ENCODE measurements around the gene ATP13A5.

The ATP13A5 gene

DNA sequence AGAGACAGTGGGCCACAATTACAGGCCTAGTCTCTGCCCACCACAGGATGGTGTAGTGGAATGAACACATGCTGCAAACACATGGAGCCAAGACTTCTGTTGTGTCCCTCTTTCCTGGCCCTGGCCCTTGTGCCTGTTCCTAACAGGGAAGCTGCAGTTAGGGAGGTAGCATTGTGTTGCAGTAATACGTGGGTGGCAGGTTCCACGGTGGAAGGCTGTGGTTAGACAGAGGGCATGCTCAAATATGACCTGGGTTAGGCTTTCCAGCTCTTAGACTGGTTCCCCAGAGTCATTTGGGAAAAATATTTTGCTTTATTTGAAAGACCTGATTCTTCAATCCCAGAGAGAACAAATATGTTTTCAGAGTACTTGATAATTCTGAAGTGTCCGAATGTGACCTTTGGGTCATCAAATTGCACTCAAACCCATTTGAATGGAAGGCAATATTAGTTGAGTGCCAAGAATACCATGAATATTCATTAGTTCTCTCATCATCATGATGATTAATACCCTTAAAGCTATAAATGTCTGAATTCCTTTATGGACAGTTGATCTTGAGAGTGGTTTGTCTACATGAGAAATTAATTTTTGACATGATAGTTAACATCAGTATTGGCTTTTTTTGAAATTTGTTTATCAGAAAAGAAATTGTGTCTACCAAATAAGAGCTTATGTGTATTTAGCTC, 109.1 kb downstream of the ATP13A5 start:
- no peak for DNase-seq

DNA sequence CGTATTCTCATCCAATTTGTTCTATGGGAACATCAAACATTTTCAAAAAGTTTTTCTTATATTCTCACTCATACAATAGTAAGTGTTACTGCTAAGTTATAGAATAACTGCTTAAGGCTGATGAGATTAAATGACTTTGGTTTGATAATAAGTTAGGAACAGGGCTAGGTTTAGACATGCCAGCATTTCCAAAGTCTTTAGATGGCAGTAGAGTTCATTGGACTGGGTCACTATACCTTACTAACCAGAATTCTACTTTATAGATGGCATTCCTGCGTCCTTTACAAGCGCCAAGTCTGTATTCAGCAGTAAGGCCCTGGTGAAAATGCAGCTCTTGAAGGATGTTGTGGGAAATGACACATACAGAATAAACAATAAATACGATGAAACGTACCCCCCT, 115.8 kb downstream of the ATP13A5 start:
- DNase-seq, result no peak

DNA sequence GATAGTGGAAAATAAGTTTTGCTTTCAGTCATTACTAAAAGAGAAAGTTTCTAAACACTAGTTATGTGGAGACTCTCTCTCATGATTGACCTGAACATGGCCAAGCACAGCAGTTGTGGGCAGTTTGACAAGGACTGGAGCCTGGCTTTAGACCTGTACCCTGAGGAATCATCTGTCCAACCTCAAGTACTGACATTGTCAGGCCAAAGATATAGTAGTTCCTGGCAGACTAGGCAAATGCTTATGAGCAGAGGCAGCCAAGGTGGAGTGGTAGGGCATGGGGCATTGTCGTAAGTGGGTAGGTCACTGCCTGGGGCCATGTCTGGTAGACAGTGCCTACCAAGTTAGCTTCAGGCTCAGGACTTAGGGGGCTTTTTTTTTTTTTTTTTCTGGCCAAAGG, 116.6 kb downstream of the ATP13A5 start:
- DNase-seq, result no peak

DNA sequence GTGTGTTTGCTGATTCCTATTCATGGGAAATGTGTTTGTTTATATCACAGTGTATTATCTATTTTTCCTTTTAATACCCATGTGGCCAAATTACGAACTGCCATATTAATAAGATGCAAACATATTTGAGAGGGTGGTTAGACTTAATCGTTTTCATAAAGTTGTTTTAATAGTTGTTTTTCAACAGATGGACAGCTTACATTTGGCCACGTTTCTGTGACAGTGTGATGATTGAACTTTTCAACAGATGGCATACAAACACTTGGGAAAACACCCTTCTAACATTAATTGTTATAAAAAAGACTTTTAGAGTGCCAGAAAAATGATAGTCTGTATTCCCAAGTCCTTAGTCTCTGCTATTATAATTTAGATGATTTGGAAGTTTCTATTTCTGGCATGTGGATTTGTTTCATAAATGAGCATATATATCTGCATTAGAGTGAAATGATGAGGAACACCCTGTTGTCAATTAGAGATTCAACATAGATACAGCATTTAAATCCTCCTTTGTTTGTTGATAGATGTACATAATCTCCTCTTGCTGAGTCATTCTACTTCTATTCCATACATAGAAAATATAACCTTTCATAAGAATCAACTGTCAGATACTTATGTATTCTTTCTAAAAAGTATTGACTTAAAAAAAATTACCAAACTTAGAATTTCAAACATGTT, 124.4 kb downstream of the ATP13A5 start:
- DNase-seq, result no peak

DNA sequence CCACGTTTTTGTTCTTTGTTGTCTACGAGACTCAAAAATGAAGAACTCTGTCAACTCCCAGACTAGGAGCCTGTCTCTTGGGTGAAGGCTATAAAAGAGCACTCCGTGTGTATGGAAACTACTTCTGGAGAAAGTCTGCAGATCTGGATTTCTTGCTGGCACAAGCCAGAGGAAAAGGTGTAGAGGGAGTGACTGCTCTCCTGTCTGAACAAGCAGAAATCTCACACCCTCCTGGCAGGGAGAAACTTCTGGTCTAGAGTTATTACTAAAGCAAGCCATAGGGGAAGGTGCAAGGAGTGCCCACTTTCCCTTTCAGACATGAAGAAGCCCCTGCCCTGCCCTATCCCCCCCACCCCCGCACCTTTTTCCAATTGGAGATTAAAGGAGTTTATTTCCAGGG, 128.1 kb downstream of the ATP13A5 start:
- no peak for DNase-seq

DNA sequence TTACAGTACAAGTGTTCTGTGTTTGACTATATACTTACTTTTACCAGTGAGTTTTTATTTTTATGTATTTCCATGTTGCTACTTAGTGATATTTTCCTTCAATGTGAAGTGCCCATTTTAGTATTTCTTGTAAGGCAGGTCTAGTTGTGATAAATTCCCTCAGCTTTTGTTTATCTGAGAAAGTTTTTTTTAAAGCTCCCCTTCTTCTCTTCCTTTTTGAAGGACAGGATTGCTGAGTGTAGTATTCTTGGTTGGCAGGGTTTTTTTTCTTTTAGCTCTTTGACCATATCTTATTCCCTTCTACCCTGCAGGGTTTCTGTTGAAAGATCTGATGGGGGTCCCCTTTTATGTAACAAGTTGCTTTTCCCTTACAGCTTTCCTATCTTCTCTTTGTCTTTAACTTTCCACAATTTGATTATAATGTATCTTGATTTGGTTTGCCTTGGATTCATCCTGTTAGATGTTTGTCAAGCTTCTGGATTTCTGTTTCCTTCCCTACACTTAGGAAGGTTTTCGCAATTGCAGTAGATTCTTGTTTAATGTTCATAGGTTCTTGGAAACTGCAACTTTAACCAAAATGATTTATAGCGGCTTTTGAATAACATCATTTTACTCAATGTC, 129.6 kb downstream of the ATP13A5 start:
- no peak for DNase-seq

DNA sequence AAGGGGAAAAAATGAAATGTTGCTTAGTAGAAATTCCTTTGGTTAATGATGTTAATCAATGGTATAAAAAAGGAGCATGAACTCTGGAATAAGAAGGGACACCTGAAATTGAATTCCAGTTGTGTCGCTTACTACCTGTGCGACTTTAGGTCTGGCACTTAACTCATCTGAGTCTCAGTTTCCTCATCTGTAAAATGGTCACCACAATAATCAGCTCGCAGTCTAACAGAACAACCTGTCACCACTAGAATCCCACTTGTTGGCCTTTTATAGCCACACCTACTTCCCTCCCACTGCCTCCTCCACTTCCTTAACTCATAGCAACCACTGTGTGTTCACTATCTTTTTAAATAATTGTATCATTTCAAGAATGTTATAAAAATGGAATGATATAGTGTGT, 135.0 kb downstream of the ATP13A5 start:
- DNase-seq, result no peak

DNA sequence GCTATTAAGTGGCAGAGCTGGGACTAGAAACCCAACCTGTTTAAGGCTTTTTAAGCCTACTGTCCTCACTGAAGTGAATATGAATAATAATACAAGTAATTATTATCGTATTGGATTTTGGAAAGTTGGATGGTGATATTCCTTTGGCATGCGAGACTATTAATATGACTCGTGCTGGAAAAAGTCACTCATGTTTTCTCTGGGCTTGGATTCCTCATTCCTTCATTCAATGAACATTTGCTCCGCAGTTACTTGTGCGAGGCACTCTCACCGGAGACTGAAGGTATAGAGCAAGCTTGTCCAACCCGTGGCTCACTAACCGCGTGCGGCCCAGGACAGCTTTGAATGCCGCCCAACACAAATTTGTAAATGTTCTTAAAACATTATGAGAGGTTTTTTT, 136.8 kb downstream of the ATP13A5 start:
- DNase-seq, result no peak

DNA sequence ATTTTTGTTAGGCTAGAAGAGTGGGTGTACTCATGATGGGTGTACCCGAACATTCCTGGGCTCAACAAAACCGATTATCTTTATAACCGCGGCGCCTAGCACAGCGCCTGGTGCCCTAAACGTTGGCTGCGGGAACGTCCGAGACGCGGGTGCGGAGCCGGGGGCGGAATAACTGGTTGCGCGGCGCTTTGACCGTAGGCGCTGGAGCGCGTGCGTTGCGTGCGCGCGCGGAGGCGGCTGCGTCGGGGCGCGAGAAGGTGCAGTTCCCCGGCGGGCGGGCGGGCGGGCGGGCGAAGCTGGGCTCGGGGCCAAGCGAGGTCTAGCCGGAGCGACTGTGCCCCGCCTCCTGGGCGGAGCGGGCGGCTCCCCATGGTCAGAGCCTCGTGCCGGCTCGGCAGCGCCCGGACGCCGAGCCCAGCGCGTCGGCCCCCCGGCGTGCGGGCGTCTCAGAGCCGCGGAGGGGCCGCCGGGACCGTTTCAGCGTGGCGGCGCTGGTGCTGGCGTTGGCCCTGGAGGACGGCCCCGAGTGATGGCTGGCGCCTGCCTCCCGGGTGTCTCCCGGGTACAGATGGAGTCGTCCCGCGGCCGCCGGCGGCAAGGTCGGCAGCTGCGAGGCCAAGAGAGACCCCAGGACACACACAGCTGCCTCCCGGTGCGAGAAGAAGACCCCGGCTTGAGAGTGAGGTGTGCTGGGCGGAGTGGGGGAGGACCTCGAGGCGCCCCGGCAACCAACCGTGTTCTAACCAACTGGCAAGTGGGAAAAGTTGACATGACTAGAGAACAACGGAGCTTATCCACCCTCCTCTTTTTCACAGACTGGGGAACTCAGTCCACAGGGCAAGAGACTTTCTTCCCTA, 137.5 kb downstream of the ATP13A5 start, which contains the start of gene PLAAT1:
Gene PLAAT1 (plus strand): TSS at position 373 of the 857 bp plus-strand sequence. CDS start 14,429 bp downstream, outside the sequence.
- DNase-seq, result no peak

DNA sequence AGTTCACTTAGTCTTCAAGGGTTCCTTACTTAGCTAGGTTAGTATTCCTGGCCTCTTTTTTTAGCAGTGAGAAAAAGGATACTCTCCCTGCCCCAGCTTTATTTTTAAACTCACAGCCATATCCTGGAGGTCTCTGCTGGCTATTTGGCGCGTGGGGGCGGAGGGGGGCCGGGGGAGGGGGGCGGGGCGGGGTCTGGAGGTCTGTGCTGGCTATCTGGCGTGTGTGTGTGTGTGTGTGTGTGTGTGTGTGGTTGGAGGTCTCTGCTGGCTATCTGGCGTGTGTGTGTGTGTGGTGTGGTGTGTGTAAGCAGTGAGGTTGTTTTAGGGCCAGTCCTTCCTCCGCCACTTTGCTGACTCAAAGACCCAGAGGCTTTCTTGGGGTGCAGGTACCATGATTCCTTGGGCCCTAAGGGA, 138.1 kb downstream of the ATP13A5 start:
- no peak for DNase-seq

DNA sequence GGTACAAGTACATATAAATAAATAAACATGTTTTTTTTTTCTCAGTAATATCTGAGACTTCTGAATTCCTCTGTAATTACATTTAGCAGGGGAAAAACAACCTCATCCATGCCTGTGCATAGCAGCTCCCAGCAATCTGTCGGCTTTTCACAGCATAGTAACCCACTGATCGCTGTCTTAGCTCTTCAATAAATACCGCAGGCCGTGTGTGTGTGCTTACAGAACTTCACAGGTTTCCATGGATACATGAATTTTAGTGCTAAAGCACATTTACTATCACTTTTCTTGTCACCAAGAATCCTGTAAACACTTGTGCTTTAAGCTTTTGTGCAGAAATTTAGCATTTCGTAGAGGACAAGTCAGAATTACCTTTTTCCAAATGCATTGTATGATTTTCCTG, 141.5 kb downstream of the ATP13A5 start:
- no peak for DNase-seq

DNA sequence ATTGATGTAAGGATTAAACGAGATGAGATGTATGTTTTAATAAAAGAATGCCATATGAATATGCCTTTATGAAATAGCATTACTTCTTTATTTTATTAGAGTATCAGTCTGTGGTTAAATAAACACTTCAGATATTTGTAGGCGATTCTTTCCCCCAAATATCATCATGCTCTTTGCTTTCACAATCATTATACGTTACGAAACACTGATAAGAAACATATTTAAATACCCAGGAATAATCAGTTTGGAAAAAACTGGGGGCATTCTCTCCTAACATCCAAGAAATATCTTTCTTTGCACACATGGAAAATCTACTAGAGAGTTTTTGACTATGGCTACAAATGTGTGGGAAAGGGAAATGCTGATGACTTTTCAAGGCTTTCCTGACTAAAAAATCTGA, 142.0 kb downstream of the ATP13A5 start:
- DNase-seq, result no peak

DNA sequence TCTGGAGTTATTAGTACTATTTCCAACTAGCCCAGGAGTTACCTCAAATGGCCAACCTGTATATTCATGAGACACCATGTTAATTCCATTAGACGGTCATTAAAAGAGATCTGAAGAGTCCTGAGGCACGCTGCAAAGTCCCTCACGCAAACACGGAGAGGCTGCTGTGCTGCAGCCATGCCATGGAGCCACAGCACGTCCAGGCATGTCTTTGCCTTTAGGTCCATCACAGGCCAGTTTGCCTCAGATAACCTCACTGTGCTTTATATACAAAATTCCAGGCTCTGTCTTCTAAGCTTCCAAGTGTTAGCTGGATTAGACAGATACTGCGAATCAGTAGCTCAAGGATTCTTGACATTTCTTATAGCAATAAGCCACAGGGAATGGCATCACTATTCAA, 147.4 kb downstream of the ATP13A5 start:
- DNase-seq, result no peak

DNA sequence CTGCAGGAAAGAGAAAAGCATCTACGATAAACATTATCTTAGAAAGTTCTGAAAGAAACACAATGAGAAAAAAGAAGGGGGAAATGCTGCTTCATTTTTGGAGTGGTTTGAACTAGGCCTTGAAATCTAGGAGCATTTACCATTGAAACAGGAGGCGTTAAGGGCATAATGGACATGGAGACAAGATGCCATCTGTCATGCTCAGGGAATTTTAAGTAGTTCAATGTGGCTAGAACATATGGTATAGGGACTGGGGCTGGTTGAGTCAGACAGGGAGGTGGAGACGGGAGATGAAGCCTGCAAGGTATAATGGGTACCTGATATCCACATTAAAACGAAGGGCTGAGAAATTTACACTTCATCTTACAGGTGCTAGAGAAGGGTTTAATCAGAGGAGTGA, 147.9 kb downstream of the ATP13A5 start:
- DNase-seq, result no peak

DNA sequence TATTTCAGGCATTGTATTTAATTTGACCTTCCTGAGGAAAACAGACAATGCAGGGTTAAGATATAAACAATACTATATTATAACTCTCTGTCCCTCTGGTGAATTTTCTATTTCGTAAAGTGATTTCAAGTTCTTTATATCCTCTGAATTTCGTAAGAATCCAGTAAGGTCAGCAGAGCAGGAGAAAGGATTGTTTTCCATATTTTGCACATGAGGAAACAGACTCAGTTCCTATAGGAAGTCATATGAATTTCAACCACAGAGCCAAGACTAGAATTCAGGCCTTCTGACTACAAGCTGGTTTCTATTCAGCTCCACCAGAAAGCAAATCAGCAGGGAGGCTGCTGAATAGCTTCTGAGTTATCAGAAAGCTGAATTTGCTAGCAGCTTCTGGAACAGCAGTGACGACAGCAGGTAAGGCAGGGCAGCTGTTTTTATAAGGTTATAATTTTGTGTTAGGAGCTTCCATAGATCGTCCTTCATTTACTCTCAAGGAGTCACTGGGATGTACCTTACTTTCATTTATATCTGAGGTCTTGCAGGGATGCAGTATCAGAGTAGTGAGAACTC, 148.6 kb downstream of the ATP13A5 start:
- no peak for DNase-seq

DNA sequence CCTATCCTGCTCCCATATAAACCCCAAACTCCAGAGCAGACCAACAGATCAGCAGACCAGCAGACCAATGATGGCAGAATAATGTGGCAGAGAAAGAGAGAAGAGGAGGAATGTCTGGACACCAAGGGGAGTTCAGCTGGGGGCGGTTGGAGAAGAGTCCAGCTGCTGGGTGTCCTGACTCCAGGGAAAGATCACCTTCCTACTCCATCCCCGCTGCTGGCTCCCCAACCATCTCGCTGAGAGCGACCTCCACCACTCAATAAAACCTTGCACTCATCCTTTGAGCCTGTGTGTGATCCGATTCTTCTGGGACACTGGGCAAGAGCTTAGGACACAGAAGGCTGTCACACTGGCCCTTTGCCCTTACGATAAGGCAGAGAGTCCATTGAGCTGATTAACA, 150.3 kb downstream of the ATP13A5 start:
- no peak for DNase-seq

DNA sequence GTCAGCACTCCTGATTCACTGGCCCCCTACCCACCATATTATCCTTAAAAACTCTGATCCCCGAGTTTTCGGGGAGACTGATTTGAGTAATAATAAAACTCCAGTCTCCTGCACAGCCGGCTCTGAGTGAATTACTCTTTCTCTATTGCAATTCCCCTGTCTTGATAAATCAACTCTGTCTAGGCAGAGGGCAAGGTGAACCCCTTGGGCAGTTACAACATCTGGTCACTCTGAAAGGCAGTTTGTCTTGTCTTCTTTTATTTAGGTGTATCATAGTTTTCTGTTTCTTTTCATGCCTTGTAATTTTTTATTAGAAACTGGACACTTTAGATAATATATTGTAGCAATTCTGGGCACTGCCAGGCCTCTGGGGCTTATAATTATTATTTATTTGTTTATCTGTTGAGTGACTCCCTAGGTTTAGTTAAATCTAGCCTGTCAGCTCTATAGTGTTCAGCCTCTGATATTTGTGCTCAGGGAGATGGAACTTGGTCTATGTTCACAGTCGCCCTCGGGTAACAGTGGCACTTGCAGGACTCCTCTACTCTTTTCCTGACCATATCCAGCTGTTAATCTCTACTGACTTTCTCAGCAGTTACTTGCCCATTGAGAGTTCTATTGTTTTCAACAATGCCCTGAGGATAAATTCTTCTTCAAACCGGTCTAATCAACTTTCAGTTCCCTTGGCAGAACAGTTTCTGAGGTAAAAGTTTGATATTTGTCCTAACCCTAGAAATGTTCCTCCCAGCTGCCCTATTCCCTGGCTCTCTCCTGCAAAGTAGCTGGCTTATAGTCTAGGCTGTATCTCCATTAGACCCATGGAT, 153.0 kb downstream of the ATP13A5 start:
- no peak for DNase-seq

Data from cerebellar nuclear complex (tissue), 1 donor.